Occipital lobe (tissue), 3 donors: ENCODE data around the gene OPHN1. TPM values are rescaled to one million over a fixed set of nuclear protein-coding genes. Genes with fewer than 3 reads are reported as not detected.
"Not testable (repeated sequence)": the region's sequence is repeated elsewhere in the genome, so short reads cannot be mapped to it uniquely, and the experiment has no call there.

ENCODE experiments used
- DNase-seq: peaks from one replicate; lab custom pipeline; 2025; lab: John Stamatoyannopoulos, UW
- small RNA-seq: library from RNA; depleted of rRNA; stranded (forward); fragments of <200 nt; gene quantifications from one replicate; pipeline ENCODE3, GENCODE V24; 2014
- total RNA-seq: library from RNA; depleted of rRNA; stranded (reverse); fragments of >200 nt; gene quantifications from one replicate; pipeline ENCODE4 v1.2.3, GENCODE V29; 2014

The OPHN1 gene
- total RNA-seq, 1 donor from 2014 or later, result 50.8 TPM

DNA sequence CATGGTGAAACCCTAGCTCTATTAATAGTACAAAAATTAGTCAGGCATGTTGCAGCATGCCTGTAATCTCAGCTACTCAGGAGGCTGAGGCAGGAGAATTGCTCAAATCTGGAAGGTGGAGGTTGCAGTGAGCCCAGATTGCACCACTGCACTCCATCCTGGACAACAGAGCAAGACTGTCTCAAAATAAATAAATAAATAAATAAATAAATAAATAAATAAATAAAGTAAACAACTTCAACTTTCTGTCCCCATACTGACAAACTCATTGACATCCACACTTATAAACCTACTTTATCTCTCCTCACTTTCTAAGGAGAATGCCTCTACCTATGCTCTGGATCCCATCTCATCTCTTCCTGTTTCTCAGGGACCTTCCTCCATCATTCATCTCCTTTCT, 354.5 kb downstream of the OPHN1 start:
- not testable (repeated sequence) for DNase-seq

DNA sequence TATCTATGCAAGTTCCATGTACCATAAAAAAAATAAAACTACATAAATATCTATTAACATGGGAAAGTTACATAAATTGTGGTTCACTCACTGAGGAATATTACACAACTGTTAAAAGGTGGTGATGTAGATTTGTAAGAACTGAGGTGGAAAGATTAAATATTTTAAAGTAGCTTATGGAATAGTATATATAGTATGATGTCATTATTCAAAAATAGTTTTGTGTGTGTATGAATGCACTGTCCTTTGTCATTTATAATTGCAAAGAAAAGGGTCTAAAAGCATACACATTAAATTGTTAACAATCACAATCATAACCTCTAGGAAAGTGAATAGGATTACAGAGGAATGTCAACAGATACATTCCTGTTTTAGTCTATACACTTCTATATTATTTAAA, 355.9 kb downstream of the OPHN1 start:
- DNase-seq, result no peak

DNA sequence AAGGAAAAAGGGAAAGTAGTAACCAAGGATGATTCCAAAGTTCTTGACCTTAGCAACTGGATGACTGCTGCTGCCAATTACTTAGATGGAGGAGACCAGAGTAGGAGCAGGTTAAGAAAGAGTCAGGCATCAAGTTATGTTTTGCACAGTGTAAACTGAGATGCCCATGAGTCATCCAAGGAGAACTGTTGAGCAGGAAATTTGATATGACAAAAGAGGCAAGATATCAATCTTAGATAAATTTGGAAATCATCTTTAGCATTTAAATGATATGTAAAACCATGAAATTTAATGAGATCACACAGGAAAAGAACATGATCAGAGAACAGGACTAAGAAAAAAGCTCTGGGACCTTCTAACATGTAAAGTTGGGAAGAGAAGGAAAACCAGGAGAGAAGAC, 361.3 kb downstream of the OPHN1 start:
- DNase-seq, result no peak

DNA sequence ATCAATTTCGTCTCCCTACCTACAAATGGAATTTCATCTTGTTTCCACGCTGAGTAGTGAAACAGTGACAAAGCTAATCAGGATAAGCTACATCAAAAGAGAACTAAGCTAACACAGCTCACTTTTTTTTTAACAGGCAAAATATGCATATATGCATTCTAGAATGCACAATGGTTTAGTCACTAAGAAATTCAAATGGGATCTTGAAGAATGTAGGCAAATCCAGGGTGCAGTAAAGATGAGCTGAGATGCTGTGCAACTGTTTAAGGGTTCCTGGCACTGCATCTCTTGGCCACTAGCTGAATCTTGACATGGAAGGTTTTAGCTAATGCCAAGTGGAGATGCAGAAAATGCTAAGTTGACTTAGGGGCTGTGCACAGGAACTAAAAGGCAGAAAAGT, 363.2 kb downstream of the OPHN1 start:
- DNase-seq, result not testable (repeated sequence)

DNA sequence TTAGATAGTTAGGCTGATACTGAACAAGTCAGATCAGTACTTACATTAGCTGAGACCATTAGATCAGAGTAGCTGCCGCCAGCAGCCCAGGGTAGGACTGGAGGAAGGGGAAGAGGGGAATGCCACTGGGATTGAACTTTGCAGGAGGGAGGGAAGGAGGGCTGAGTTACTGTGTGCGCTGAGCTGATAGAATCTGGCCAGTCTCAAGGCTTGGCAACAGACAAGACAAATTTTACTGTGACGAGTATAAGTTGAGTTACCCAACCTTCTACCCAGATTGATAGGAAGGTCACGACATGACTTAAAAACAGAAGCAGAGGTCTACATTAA, 372.1 kb downstream of the OPHN1 start:
- DNase-seq, result no peak

DNA sequence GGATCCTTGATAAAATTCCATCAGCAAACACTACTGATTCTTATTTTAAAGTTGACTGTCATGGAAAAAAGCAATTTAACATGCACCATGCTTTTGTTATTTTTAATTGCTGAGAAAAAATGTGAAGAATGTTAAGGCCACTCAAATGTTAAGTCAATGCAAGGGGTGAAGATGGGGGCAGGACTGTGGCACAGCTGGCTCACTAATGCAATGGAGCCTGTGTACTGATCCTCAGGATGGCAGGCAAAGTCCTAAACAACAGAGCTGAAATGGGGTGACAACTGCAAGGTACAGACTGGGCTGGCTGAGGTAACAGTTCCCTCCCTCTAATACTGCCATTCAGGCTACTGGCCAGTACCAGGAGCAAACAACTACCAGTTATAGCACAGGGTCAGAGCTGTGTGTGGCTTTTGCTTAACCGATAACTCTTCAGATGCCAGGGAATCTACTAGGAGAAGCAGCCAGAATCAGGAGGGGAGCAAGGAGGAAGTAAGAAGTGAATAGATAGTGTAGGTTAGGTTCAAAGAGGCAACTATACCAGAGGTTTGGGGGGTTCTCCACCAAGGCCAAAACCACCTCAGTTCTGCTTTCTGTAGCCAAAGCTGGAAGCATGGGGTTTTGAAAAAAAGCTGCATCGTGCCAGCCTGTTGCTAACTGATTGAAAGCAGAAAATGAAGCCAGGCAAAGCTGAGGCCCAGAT, 372.6 kb downstream of the OPHN1 start:
- no peak for DNase-seq

DNA sequence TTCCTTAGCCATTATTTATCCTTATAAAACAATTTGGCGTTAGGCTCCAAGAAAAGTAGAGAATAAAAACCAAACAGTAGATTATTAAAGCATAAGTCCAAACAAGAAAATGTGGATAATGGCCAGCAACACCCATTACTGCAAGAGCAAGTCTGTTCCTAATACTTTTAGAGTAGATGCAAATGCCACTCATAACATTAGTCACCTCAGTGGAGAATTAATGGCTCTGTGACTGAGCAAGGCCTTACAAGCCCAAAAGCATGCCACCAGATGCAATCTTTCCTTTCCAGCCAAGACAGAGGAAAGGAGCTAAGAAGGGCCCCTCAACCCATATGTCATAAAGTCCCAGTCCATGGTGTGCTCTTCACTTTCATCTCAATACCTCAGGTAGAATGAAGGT, 373.8 kb downstream of the OPHN1 start:
- no peak for DNase-seq

DNA sequence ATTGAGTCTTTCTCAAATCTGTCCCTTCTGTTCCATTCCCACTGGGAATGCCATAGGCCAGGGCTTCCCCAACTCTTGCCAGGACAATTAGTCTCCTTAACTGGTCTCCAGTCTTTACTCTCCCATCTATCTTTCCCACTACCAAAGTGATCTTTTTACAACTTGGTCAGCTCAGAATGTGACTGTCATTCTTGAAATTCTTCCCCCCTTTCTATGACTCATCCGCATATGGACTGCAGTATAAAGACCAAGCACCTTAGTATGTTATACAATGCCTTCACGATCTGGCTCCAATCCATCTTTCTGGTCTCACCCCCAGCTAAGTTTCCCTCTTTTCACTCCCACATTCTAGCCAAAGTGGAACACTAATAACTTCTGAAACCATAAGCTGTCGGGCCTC, 383.8 kb downstream of the OPHN1 start:
- DNase-seq, result no peak

DNA sequence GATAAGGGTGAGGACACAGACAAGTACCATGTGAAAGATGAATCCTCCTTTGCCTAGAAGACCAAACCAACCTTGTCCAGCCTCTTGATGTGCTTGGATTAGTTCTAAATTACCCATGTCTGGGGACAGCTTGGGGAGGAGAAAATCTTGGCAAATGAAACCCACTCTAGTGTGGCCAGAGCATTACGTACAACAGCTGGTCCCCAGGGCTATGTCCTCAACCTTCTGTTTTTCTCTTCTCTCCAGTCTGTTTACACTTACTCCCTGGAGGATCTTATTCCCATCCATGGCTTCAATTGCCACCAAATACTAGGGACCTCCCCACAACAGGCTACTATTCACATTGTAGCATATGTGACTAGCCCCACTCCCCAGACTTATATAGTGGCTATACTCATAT, 384.5 kb downstream of the OPHN1 start:
- DNase-seq, result no peak

DNA sequence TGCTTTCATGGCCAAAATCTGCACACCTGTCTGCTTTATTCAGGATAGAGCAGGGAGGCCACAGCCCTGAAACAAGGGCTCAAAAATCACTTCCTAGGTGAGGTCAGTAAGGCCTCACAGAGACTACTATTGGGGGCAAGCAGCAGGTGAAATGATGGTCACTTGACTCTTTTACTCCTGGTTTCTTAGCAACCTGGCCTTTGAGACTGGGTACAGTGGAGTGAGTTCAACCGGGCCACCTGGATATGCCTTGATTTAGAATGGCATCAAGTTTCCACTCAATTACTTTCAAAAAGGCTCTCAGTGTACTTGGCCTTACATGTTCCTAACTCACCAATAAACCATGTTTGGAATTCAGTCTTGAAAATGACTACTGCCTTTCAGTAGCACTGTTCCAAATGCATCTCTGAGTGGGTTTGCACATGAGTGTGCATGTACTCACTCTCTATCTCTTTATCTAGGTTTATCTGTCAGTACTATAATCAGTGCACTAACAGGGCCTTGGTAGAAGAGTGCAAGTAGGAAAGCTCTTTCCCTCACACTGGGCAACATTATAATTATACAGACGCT, 388.2 kb downstream of the OPHN1 start:
- no peak for DNase-seq

DNA sequence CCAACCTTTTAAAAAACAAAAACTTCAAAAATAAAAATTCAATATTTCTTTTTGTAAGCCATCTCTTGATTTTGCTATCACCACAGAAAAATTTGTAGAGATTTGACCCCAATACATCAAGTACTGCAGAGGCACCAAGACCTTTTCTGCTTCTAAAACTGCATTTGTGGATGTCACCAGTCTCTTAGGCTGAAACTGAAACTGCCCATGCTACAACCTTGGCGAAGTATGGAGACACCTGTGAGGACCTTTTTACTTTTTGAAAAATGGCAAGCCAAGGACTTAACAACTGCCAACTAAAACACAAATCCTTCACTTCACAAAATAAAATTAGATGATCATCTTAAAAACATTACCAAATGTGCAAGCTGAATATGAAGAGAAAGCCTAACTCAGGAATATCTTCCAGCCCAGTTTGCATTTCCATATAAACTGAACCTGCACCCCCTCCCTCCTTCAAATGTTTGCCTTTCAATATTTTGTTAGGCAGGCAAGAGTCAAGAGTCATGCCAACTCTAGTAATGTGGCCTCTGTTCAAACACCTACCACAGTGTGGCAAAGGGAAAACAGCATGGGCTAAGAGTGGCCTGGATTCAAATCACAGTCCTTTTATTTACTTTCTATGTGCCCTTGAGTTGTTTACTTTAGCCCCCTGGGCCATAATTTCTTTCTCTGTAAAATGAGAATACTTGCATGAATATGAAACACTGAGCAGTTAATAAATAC, 389.4 kb downstream of the OPHN1 start:
- DNase-seq, result no peak

DNA sequence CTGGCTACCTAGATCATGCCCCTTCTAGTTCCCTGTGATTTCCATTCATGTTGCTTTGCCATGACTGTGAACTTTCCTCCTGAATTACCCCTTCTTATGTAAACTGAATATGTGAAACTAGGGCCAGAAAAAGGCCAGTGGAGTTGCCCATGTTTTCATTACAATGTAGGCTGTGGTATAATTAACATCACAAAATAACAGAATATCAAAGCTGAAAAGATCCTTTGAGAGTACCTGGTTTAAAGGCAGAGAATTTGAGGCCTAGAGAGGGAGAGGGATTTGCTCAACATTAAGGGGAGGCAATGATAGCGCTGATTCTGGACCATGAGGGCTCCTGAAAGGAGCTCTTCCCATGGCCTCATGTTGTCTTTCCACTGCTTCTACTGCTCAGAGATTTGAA, 392.2 kb downstream of the OPHN1 start:
- no peak for DNase-seq

DNA sequence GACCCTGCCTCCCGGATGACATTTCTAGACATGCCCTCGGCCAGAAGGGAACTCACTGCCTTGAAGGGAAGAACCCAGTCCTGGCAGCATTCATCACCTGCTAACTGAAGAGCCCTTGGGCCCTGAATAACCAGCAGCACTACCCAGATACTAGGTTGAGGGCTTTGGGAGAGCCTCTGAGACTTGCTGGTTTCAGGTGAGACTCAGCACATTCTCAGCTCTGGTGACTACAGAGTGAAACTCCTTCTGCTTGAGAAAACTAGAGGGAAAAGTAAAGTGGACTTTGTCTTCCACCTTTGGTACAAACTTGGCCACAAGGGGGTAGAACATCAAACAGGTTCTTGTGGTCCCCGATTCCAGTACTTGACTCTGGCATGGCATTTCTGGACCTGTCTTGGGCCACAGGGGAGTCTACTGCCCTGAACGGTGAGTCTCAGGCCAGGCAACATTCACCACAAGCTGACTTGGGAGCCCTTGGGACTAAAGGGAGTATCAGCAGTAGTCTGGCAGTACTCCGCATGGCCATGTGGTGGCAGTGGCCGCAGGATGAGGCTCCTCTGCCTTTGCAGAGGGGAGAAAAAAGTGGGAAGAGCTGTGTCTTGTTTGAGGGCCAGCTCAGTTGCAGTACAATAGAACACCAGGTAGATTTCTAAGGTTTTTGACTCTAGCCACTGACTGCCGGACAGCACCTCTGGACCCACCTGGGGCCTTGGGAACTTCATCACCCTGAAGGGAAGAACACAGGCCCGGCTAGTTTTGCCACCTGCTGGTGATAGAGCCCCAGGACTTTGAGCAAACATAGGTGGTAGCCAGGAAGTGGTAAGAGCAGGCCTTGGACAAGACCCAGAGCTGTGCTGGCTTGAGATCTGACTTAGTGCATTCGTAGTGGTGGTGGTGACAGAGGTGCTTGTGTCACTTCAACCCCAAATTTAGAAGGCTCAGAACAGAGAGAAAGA, 414.8 kb downstream of the OPHN1 start:
- DNase-seq, result no peak

DNA sequence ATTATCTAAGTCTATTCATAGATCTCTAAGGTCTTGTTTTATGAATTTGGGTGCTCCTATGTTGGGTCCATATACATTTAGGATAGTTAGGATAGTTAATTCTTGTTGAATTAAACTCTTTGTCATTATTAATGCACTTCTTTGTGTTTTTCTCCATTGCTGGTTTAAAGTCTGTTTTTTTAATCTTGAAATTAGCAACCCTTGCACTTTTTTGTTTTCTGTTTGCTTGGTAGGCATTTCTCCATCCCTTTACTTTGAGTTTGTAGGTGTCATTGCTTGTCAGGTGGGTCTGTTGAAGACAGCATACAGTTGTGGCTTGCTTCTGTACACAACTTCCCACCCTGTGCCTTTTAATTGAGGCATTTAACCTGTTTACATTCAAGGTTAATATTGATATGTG, 434.8 kb downstream of the OPHN1 start:
- no peak for DNase-seq

Small RNA genes within 50 kb of the gene (small RNA-seq; reads per million reads assigned to genes)
- not detected for gene RF00019
- not detected for gene RNU6-1225P

Other genes with a start within 250 kb of the OPHN1 start
- 29.5 TPM for gene YIPF6, start 65.6 kb upstream of the OPHN1 start, total RNA-seq
- gene STARD8, start 214.2 kb upstream of the OPHN1 start, total RNA-seq, result 1.7 TPM